SW480 (cell line): ENCODE data around the gene DNAJB6.

ENCODE experiments used
- DNase-seq: peaks from one replicate; pipeline ENCODE4 v3.0.0-alpha.2; 2016; ENCODE audit warnings: low spot score

The DNAJB6 gene

GRCh38 chr7:157409753-157410727 lies 73.2 kb downstream of the DNAJB6 start:
- DNase-seq: no peak

DNA sequence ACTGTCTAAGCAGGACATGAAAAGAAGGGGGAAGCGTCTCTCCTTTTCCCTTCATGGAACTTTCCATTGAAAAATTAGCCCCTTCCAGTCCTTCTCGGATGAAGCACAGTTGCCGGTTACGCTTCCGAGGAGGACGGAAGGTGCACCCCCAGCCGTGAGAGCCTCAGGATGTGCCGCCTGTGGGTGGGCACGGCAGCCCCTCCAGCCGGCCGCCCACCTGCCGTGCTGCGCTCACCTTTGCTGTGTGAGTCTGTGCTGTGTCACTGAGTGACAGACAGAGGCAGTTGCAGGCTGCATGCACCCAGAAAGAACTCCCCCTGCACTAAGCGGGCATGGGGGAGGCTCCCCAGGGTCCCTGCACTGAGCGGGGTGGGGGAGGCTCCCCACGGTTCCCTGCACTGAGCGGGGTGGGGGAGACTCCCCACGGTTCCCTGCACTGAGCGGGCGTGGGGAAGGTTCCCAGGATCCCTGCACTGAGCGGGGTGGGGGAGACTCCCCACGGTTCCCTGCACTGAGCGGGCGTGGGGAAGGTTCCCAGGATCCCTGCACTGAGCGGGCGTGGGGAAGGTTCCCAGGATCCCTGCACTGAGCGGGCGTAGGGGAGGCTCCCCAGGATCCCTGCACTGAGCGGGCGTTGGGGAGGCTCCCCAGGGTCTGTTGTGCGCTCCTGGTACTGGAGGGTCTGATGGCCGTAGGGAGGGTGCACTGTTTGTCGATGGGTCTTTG lies 74.2 kb downstream of the DNAJB6 start:
- DNase-seq: no peak

DNA sequence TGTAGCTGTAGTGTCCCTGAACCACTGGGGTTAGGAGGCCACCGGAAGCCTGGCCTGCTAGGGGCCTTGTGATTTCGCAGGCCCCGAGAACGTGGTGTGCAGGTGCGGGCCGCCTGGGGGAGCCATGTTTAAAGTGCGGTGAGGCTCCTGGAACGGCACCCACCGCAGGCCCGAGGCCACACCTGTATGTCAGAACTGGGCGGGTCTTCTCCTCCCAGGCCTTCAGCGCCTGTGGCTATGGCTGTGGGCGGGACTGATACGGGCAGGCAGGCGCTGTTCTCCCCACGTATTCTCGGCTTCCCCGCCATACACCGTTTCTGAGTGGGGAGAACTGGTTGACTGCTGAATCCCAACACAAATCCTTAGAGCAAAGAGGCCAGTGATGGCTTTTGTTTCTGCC lies 74.8 kb downstream of the DNAJB6 start:
- peak; percentile 69 for DNase-seq

DNA sequence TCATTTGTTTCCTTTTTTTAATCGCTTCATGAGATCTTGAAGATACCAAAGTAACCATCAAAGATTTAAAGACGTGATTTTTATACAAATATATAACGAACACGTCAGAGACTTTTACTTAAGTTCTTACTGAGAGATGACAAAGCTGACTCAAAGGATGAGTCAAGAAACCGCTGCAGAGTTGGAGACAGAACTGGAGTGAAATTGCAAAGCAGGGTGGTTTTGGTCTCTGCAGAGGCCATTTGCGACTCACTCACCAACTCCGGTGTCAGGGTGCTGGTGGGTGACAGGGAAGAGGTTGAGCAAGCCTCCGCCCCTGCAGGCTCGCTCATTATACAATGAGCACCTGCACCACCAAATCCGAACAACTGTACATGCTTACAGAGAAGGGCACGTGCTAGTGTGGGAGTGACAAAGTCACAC lies 75.2 kb downstream of the DNAJB6 start:
- DNase-seq: no peak

DNA sequence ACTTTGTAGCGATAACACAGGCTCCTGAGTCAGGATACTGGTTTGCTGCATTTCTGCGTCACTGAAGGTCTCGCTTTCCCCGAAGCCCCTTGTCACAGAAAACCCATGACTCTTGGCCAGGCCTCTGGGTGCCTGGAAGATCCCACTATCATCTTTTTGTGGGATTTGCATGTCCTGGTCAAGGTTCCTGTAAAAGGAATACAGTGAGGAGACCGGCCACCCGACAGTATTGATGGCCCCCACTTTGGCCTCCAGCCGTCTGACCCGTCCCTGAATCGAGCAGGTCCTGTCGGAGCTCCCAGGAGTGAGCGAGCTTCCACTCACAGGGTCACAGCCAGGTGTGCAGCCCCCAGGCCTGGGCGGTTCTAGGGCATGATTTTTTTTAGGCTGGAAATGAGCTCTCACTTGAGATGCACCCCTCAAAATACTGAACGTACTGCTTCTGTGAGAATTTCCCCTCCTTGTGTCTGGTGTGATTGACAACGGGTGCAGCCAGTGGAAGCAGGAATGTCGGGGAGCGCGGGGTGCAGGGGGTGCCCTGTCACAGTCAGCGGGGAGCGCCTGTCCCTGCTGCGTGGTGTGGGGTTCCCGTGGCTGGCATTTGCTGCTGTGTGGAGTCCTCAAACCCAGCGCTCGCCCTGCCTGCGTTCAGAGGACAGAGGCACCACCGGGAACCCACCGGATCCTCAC lies 75.8 kb downstream of the DNAJB6 start:
- no peak for DNase-seq

DNA sequence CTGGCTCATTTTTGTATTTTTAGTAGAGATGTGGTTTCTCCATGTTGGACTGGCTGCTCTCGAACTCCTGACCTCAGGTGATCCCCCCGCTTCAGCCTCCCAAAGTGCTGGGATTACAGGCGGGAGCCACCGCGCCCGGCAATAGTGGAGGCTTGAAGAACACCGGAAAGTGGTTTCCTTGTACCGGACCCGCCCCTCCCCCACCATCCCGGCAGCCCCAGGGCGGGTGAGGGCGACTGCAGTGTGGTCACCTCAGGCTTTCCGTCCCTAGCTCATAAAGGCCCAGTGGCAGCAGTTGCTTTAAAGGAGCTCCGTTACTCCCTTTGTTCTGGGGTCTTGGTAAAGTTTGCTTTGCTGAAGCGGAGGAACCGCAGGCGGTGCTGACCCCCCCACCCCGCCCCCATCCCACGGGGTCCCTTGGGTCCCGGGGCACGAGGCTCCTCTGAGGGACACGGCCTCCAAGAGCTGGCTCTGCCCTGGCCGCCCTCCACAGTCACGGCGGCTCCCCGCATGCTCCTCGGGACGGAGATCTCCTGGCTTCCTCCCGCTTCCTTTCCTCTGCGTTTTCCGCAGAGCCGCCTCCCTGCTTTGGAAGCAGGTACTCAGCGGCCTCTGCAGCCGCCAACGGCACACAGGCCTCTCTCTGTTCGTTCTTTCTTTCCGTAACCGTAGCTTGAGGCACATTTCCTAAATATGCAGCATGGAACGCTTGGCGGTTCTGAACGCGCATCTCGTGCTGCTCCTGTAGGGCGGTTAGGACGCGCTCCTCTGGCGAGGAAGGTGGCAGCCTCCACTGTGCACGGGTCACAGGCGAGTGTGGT lies 77.3 kb downstream of the DNAJB6 start:
- no peak for DNase-seq

- DNase-seq: no peak
Observed at GRCh38 chr7:157414702-157415096, 77.9 kb downstream of the DNAJB6 start.

- no peak for DNase-seq
Observed at GRCh38 chr7:157415486-157415885, 78.7 kb downstream of the DNAJB6 start.

- no peak for DNase-seq
Observed at GRCh38 chr7:157416011-157416410, 79.2 kb downstream of the DNAJB6 start.

- DNase-seq: no peak
Observed at GRCh38 chr7:157418204-157419034, 81.6 kb downstream of the DNAJB6 start.

DNA sequence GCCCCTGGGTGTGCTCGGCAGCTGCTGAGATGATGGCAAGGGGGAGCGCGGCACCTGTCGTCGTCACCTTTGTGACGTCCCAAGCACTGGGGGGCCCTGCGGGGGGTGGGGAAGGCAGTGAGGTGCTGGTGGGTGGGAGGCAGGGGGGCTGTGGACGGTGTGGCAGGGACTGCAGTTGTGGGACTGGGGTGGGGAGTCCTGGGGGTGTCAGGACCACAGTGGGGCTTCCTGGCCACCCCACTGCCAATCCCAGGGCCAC lies 82.2 kb downstream of the DNAJB6 start:
- no peak for DNase-seq

DNA sequence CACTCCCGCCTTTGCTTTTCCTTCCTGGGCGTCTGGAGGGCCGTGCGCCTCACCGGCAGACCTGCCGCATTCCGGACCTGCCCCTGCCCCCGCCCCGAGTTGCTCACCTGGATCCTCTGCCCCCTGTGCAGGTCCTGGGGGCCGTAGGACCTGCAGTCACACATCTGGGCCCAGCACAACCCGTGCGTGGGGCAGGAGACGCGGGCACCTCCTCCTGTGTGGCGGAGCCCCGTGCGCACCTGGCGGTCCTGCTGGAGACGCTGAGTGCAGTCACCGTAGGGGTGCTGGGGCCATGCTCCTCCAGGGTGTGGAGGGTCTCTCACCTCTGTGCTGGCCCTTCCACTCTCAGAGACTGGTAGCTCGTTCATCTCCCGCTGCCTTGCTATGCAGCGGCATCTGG lies 85.5 kb downstream of the DNAJB6 start:
- DNase-seq: no peak

- no peak for DNase-seq
Observed at GRCh38 chr7:157423348-157423747, 86.5 kb downstream of the DNAJB6 start.

GRCh38 chr7:157423886-157424565 lies 87.2 kb downstream of the DNAJB6 start:
- no peak for DNase-seq

DNA sequence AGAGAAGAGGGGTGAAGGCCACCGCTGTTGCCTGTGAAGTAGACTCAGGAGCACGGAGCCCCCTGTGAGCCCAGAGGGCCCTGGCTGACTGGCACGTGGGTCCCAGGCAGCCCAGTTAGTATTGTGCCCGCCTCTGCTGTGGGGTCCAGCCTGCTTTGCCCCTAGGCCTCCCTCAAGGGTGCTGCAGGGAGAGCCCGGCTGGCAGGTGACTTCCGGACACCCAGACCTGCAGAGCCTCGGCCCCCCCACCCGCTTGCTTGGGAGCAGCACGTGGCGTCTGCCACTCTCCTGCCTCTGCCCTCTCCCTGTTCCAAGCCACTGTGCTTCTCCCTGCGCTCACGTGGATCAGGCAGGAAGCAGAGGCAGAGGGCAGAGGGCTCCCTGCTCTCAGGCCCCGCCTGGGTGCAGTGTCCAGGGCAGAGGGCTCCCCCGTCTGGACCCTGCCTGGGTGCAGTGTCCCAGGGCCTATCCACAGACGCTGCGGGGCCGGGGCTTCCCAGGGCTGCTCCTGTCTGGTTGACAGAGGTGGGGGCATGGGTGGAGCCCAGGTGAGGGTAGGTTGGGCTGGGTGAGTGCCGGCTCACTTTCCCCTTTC lies 88.4 kb downstream of the DNAJB6 start:
- no peak for DNase-seq

GRCh38 chr7:157425761-157426160 lies 89.0 kb downstream of the DNAJB6 start:
- no peak for DNase-seq

DNA sequence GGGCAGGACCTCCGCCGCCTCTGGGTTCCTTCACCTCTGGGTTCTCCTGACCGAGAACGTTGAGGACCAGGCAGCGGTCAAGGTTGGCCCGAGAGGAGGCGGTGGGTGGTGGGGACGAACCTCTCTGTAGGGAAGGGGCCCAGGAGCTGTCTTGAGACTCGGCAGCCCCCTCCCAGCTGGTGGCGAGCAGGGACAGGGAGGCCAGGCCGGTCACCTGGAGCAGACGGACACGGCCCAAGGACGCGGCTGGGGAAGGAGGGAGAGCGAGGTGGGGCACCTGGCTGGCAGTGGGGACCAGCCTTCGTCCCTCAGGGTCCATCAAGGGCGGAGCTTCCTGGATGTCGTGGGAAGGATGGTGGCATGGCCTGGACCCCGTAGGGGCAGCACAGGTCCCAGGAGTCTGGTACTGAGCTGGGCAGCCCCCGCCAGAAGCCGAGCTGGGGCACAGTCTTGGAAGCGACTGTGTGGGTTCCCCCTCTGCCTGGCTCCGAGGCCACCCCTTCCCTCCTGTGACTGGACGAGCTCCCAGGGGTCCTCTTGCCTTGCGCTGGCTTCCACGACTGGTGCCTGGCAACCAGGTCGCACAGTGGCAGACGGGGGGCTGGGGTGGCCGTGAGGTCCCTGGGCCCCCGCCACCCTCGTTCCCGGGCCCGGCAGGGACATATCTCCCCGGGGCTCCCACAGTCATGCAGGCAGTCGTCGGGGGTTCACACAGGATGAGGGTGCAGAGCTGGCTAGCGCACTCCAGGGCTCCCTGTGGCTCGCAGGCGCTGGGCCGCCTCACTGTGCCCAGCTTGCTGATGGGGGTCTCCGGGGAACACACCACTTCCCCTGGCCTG lies 89.9 kb downstream of the DNAJB6 start:
- DNase-seq: no peak

GRCh38 chr7:157427811-157428553 lies 91.2 kb downstream of the DNAJB6 start:
- DNase-seq: no peak
